Stimulated activated CD8-positive, alpha-beta memory T cell treated with anti-CD3 and anti-CD28 coated beads, Interleukin-4, amount 100 ng/mL, for 48 hours (primary cell): Measurements from ENCODE around the gene TRIOBP.
"Not testable (repeated sequence)": the region's sequence is repeated elsewhere in the genome, so short reads cannot be mapped to it uniquely, and the experiment has no call there.

Experiments used
- DNase-seq: peaks from one replicate; pipeline ENCODE4 v3.0.0-alpha.2; 2020

TRIOBP gene

GRCh38 chr22:37781434-37782059 lies 84.7 kb downstream of the TRIOBP start:
- no peak for DNase-seq

GRCh38 chr22:37782340-37783168 lies 85.7 kb downstream of the TRIOBP start:
- no peak for DNase-seq

- no peak for DNase-seq
Observed at GRCh38 chr22:37784829-37785495, 88.1 kb downstream of the TRIOBP start.

- DNase-seq = no peak
Observed at GRCh38 chr22:37790234-37790633, 93.4 kb downstream of the TRIOBP start.

GRCh38 chr22:37792494-37792893 lies 95.6 kb downstream of the TRIOBP start:
- no peak for DNase-seq

GRCh38 chr22:37794376-37794775 lies 97.5 kb downstream of the TRIOBP start:
- DNase-seq = no peak

GRCh38 chr22:37796079-37796478 lies 99.2 kb downstream of the TRIOBP start:
- DNase-seq = no peak

- not testable (repeated sequence) for DNase-seq
Observed at GRCh38 chr22:37797259-37797658, 100.4 kb downstream of the TRIOBP start.

- no peak for DNase-seq
Observed at GRCh38 chr22:37797874-37798500, 101.1 kb downstream of the TRIOBP start.

- DNase-seq = not testable (repeated sequence)
Observed at GRCh38 chr22:37799979-37800378, 103.1 kb downstream of the TRIOBP start.

- no peak for DNase-seq
Observed at GRCh38 chr22:37801946-37802309, 105.1 kb downstream of the TRIOBP start.

- DNase-seq = peak; percentile 47
Observed at GRCh38 chr22:37802310-37803194, 105.7 kb downstream of the TRIOBP start.

GRCh38 chr22:37803195-37803638 lies 106.4 kb downstream of the TRIOBP start:
- DNase-seq = no peak

- no peak for DNase-seq
Observed at GRCh38 chr22:37803639-37804351, 106.9 kb downstream of the TRIOBP start.

- no peak for DNase-seq
Observed at GRCh38 chr22:37804352-37804880, 107.6 kb downstream of the TRIOBP start.

- DNase-seq = peak; percentile 88
Observed at GRCh38 chr22:37804881-37805809, 108.3 kb downstream of the TRIOBP start.

- DNase-seq = no peak
Observed at GRCh38 chr22:37805810-37806277, 109.0 kb downstream of the TRIOBP start.

- DNase-seq = no peak
Observed at GRCh38 chr22:37806409-37807333, 109.8 kb downstream of the TRIOBP start.
